ENCODE results near the gene NSUN2. TPM values are rescaled to one million over a fixed set of nuclear protein-coding genes. Genes with fewer than 3 reads are reported as not detected.
A peak's percentile ranks its signal among the peaks of the same experiment; 100 is the strongest.

Gene NSUN2
- 10 to 100 TPM; 61.3 to 87.4 (median 81.4) TPM for total RNA-seq
- total RNA-seq (2013), result 81.2 TPM

DNA sequence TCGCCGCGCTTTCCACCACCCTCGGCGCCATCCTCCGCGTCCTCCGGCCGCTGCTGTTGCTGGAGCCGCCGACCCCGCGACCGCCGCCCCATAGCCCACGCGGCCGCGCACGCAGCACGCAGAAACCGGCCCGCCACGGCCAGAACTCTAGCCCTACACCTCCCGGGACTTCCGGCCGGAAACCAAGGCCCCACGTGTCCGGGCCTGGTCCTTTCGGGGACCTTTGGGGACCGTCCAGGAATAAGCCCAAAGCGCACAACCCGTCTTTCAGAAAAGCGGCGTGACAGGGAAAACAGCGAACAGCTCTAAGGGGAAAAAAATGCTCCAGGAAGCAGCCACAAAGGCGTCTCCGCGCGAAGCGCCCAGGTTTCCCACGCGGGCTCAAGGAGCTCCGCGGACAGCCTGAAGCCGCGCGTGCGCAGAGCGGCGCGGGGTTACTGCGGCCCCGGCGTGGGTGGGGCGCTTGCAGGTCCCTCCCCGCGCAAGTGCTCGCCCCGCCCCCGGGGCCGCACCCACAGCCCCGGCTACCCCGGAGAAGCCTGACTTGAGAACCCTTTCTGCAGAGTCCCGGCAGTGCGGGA, at the start of gene NSUN2, which contains the start of gene SRD5A1:
Gene NSUN2, minus strand, starts transcription at position 157 of the 581 bp plus-strand sequence. Its CDS starts 65 bp downstream, at position 92.
Gene SRD5A1, plus strand, starts transcription at position 553 of the 581 bp plus-strand sequence. CDS start 137 bp downstream, outside the sequence.
- H3K9me3 Mint-ChIP-seq, result no peaks in the 10 kb centered on the region
- intact Hi-C loops (cut with micrococcal nuclease), result loop anchor here (1.0 to 5.0 kb wide), 4 partner anchors 80 to 1211 kb away; partner anchors contain the start of genes ICE1, MED10 and TENT4A
- peaks cover 46 to 50% of the 10 kb centered on the region in 2 donors for H3K4me1 Mint-ChIP-seq
- peak within 1 kb of the TSS; percentile 98 for H3K4me3 Mint-ChIP-seq
- ATAC-seq (peak; percentile 88 to 96 (median 89)), DNase-seq (peak; percentile 95 to 97)
- H3K27ac ChIP-seq (ENCODE audit: low read length), result peak within 1 kb of the TSS; percentile 100
- H3K27me3 ChIP-seq (ENCODE audit: control insufficient read depth, insufficient read depth, low read length), result no peaks in the 10 kb centered on the region
- H3K36me3 ChIP-seq (ENCODE audit: control insufficient read depth, insufficient read depth, low read length), result peaks cover 23% of the 10 kb centered on the region
- peak within 1 kb of the TSS; percentile 97 to 98 for H3K27ac Mint-ChIP-seq
- peaks cover 24% of the 10 kb centered on the region for H3K4me1 ChIP-seq (ENCODE audit: control insufficient read depth, insufficient read depth, low read length)
- peak within 1 kb of the TSS; percentile 87 for H3K4me3 ChIP-seq (ENCODE audit: low read length)
- no peaks in the 10 kb centered on the region for H3K9me3 ChIP-seq (ENCODE audit: control insufficient read depth, insufficient read depth, low read length)
- under 1% methylated on average over 66 of the region's 66 CpGs for WGBS (ENCODE audit: insufficient coverage)
- TF ChIP-seq, protein P1, sequence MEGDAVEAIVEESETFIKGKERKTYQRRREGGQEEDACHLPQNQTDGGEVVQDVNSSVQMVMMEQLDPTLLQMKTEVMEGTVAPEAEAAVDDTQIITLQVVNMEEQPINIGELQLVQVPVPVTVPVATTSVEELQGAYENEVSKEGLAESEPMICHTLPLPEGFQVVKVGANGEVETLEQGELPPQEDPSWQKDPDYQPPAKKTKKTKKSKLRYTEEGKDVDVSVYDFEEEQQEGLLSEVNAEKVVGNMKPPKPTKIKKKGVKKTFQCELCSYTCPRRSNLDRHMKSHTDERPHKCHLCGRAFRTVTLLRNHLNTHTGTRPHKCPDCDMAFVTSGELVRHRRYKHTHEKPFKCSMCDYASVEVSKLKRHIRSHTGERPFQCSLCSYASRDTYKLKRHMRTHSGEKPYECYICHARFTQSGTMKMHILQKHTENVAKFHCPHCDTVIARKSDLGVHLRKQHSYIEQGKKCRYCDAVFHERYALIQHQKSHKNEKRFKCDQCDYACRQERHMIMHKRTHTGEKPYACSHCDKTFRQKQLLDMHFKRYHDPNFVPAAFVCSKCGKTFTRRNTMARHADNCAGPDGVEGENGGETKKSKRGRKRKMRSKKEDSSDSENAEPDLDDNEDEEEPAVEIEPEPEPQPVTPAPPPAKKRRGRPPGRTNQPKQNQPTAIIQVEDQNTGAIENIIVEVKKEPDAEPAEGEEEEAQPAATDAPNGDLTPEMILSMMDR (IDR thresholded peaks at IDR 0.05), result no peak
- no peaks in the 10 kb centered on the region for H3K36me3 Mint-ChIP-seq
- H3K27me3 Mint-ChIP-seq (ENCODE audit: low read depth in 2 of 2), result no peaks in the 10 kb centered on the region

DNA sequence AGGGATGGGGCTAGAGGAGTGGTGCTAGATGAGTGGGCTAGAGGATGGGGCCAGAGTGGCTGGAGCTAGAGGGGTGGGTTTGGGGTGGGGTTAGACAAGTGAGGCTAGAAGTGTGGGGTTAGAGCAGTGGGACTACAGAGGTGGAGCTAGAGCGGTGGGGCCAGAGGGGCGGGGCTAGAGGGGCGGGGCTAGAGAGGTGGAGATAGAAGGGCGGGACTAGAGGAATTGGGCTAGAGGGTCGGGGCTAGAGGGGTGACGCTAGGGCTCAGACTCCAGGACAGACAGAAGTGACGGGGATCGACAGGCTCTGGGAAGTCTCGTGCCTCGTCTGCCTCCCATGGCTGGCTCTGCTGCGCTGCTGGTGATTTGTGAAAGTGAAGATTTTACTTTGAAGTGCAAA, 49.4 kb upstream of the NSUN2 start:
- H3K27me3 Mint-ChIP-seq (ENCODE audit: low read depth in 2 of 2), result peaks cover 16 to 24% of the 10 kb centered on the region in 2 donors
- WGBS (ENCODE audit: insufficient coverage), result 63% methylated on average over 11 of the region's 11 CpGs
- H3K4me3 Mint-ChIP-seq, result no peak overlapping the region

GRCh38 chr5:6681682-6682081, 48.8 kb upstream of the NSUN2 start:
- Mint-ChIP-seq H3K9me3 (no peaks in the 10 kb centered on the region), H3K27ac (no peak overlapping the region), H3K4me1 (peaks cover 2 to 3% of the 10 kb centered on the region in 2 donors), H3K36me3 (no peaks in the 10 kb centered on the region), H3K27me3 (ENCODE audit: low read depth in 2 of 2) (peaks cover 14 to 24% of the 10 kb centered on the region in 2 donors), H3K4me3 (no peak overlapping the region)
- Histone ChIP-seq H3K27me3 (ENCODE audit: control insufficient read depth, insufficient read depth, low read length) (peaks cover 9% of the 10 kb centered on the region), H3K4me3 (ENCODE audit: low read length) (no peak overlapping the region), H3K9me3 (ENCODE audit: control insufficient read depth, insufficient read depth, low read length) (no peaks in the 10 kb centered on the region), H3K27ac (ENCODE audit: low read length) (no peak overlapping the region), H3K36me3 (ENCODE audit: control insufficient read depth, insufficient read depth, low read length) (no peaks in the 10 kb centered on the region), H3K4me1 (ENCODE audit: control insufficient read depth, insufficient read depth, low read length) (no peaks in the 10 kb centered on the region)
- TF ChIP-seq, protein P1 (IDR thresholded peaks at IDR 0.05), result no peak
- DNase-seq, result no peak
- ATAC-seq, result no peak
- intact Hi-C loops (cut with micrococcal nuclease), result no loop called here
- 59% methylated on average over 2 of the region's 2 CpGs for WGBS (ENCODE audit: insufficient coverage)

More for the DNA sequence above, 49.4 kb upstream of the NSUN2 start:
- Histone ChIP-seq H3K27me3 (ENCODE audit: control insufficient read depth, insufficient read depth, low read length) (peaks cover 9% of the 10 kb centered on the region), H3K27ac (ENCODE audit: low read length) (no peak overlapping the region), H3K4me3 (ENCODE audit: low read length) (no peak overlapping the region), H3K36me3 (ENCODE audit: control insufficient read depth, insufficient read depth, low read length) (no peaks in the 10 kb centered on the region), H3K9me3 (ENCODE audit: control insufficient read depth, insufficient read depth, low read length) (no peaks in the 10 kb centered on the region), H3K4me1 (ENCODE audit: control insufficient read depth, insufficient read depth, low read length) (no peaks in the 10 kb centered on the region)
- Mint-ChIP-seq H3K27ac (no peak overlapping the region), H3K9me3 (no peaks in the 10 kb centered on the region), H3K36me3 (no peaks in the 10 kb centered on the region), H3K4me1 (peaks cover 5 to 6% of the 10 kb centered on the region in 2 donors)
- ATAC-seq (no peak), DNase-seq (no peak)
- intact Hi-C loops (cut with micrococcal nuclease), result no loop called here
- TF ChIP-seq, protein P1 (IDR thresholded peaks at IDR 0.05), result no peak
